GM18507 (cell line): ENCODE data around the gene DGAT2.
"Not testable (repeated sequence)": the region's sequence is repeated elsewhere in the genome, so short reads cannot be mapped to it uniquely, and the experiment has no call there.

Source experiments
- DNase-seq: peaks from one replicate; pipeline ENCODE4 v3.0.0; 2011; ENCODE audit warnings: low read depth; ENCODE audit not compliant: insufficient read length; ENCODE audit errors: extremely low spot score
- FAIRE-seq: peaks from 2 replicates; lab custom pipeline; 2011; peaks lifted over from hg19 to GRCh38; lab: Jason Lieb, UNC

Gene DGAT2

GRCh38 chr11:75748729-75749273 is 19.8 kb upstream of the DGAT2 start:
- DNase-seq, FAIRE-seq: not testable (repeated sequence)

- not testable (repeated sequence) for FAIRE-seq, DNase-seq
Measured at GRCh38 chr11:75754933-75755332, 13.6 kb upstream of the DGAT2 start.

- DNase-seq (no peak), FAIRE-seq (no peak)
Measured at GRCh38 chr11:75757651-75758050, 10.9 kb upstream of the DGAT2 start.

GRCh38 chr11:75759832-75760231 is 8.7 kb upstream of the DGAT2 start:
- no peak for FAIRE-seq
- DNase-seq, result no peak

- DNase-seq, result no peak
Measured at GRCh38 chr11:75760243-75760642, 8.3 kb upstream of the DGAT2 start.

GRCh38 chr11:75760710-75761493 is 7.7 kb upstream of the DGAT2 start:
- DNase-seq, result no peak
- FAIRE-seq, result no peak

More at GRCh38 chr11:75760243-75760642, 8.3 kb upstream of the DGAT2 start:
- no peak for FAIRE-seq

- no peak for DNase-seq
- FAIRE-seq, result no peak
Measured at GRCh38 chr11:75762158-75762557, 6.4 kb upstream of the DGAT2 start.

GRCh38 chr11:75762885-75763284 is 5.7 kb upstream of the DGAT2 start:
- DNase-seq, result no peak
- no peak for FAIRE-seq

- DNase-seq (no peak), FAIRE-seq (no peak)
Measured at GRCh38 chr11:75763846-75764245, 4.7 kb upstream of the DGAT2 start.

GRCh38 chr11:75765116-75765515 is 3.5 kb upstream of the DGAT2 start:
- DNase-seq, result no peak
- no peak for FAIRE-seq

- DNase-seq (no peak), FAIRE-seq (no peak)
Measured at GRCh38 chr11:75766443-75767227, 1.9 kb upstream of the DGAT2 start.

- no peak for DNase-seq
- no peak for FAIRE-seq
Measured at GRCh38 chr11:75767228-75767572, 1.4 kb upstream of the DGAT2 start.

GRCh38 chr11:75767793-75768111 is 826 bp upstream of the DGAT2 start:
- DNase-seq (no peak), FAIRE-seq (no peak)

- no peak for FAIRE-seq
- no peak for DNase-seq
Measured at GRCh38 chr11:75768909-75769771, 562 bp downstream of the DGAT2 start.

- no peak for DNase-seq
- FAIRE-seq, result no peak
Measured at GRCh38 chr11:75770102-75770501, 1.5 kb downstream of the DGAT2 start.

- FAIRE-seq, result no peak
- DNase-seq, result no peak
Measured at GRCh38 chr11:75771646-75772410, 3.2 kb downstream of the DGAT2 start.

GRCh38 chr11:75773595-75774353 is 5.2 kb downstream of the DGAT2 start:
- FAIRE-seq, result peak; percentile 96
- DNase-seq, result peak; percentile 77

GRCh38 chr11:75775056-75775455 is 6.5 kb downstream of the DGAT2 start:
- no peak for FAIRE-seq
- DNase-seq, result no peak
